ENCODE measurements around the gene HDLBP. TPM values are rescaled to one million over a fixed set of nuclear protein-coding genes. Genes with fewer than 3 reads are reported as not detected.
A peak's percentile ranks its signal among the peaks of the same experiment; 100 is the strongest.

Gene HDLBP
- polyA plus RNA-seq, 6 donors from 2014 or later = 10.0 to 54.7 (median 28.7) TPM

- Mint-ChIP-seq H3K27ac (no peak overlapping the region), H3K27me3 (no peaks in the 10 kb centered on the region), H3K36me3 (peaks cover 46 to 71% of the 10 kb centered on the region in 2 donors), H3K9me3 (no peaks in the 10 kb centered on the region), H3K4me1 (peaks cover 0 to 6% (median 0%) of the 10 kb centered on the region in 3 donors), H3K4me3 (no peak overlapping the region)
- DNase-seq = no peak
- ATAC-seq (ENCODE audit: low read depth in 2 of 2) = no peak
Measured at GRCh38 chr2:241240320-241241004, 75.0 kb downstream of the HDLBP start.

DNA sequence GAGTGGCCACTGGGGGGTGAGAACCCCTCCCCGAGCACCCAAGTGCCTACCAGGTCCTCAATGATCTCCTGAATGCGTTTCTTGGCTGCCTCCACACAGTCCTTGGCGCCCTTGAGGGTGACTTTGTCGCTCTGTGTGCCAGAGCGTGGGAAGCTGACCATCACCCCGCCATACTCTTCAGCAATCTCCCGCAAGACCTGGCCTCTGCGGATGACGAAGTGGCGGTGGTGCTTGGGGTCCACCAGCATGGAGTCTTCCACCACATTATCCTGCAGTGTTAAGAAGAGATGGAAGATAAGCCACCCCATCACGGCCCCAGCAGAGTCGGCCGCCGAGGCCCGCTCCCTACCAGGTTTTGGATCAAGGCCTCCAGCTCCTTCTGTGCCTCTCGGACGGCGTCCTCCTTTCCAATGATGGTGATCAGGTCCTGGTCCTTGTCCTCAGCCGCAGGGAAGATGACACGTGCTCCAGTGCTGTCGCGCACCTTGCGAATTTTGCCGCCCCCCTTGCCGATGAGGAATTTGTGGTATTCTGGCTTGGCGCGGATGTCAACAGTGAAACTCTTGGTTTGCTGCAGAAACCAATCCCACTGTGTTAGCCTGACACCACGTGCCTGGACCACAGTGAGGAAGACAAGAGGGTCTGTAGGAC is 75.8 kb downstream of the HDLBP start:
- H3K9me3 Mint-ChIP-seq = no peaks in the 10 kb centered on the region
- no peak overlapping the region for H3K4me3 Mint-ChIP-seq
- DNase-seq (no peak), ATAC-seq (ENCODE audit: low read depth in 2 of 2) (no peak)
- H3K36me3 Mint-ChIP-seq = peaks cover 51 to 78% of the 10 kb centered on the region in 2 donors
- H3K4me1 Mint-ChIP-seq = peaks cover 0 to 6% (median 0%) of the 10 kb centered on the region in 3 donors
- H3K27me3 Mint-ChIP-seq = no peaks in the 10 kb centered on the region
- H3K27ac Mint-ChIP-seq = no peak overlapping the region

DNA sequence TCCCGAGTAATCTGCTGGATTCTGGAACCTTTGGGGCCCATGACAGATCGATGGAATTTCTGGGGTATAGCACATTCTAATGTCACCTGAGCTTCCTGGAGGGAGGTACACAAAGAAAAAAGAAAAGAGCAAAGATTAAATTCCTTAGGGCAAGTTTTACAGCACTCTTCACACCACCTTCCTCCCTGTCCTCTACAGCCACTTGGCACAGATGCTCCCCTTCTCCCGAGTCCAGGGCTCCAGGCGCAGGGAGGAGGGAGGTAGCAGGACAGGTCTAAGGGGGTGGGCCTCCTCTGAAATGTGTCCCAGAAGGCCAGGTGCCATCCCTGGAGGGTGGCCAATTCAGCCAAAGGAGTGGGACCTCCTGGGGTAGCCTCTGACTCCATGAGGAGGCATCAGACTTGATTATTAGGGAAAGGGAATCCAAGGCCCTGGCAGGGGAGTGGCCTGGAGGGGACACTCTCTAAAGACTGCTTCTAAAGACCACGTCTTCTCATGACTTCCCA is 76.7 kb downstream of the HDLBP start:
- DNase-seq (no peak), ATAC-seq (ENCODE audit: low read depth in 2 of 2) (no peak)
- Mint-ChIP-seq H3K27ac (no peak overlapping the region), H3K4me3 (no peak overlapping the region), H3K36me3 (peaks cover 52 to 76% of the 10 kb centered on the region in 2 donors), H3K4me1 (no peaks in the 10 kb centered on the region), H3K9me3 (no peaks in the 10 kb centered on the region), H3K27me3 (no peaks in the 10 kb centered on the region)

DNA sequence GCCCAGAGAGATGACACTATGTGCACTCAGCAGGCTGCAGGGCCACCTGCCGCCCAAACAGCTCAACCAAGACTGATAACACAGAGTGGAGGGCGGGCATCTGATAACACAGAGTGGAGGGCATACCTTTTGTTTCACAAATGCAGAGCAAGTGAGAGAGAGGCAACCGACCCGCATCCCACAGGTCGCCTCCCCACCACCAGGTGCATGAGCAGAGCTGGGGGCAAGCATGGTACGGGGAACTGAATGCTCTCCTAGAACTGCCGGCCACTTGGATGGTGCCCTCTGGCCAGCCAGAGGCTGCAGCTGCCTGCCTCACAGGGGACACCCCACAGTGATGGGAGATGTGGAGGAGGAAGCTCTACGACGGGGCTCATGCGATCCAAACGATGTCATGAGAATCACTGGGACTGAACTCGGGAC is 77.5 kb downstream of the HDLBP start:
- Mint-ChIP-seq H3K9me3 (no peaks in the 10 kb centered on the region), H3K36me3 (peaks cover 51 to 79% of the 10 kb centered on the region in 2 donors), H3K27me3 (no peaks in the 10 kb centered on the region), H3K4me3 (no peak overlapping the region), H3K27ac (peak overlapping the region in 1 of 6 donors; percentile 32), H3K4me1 (peaks cover 0 to under 1% (median 0%) of the 10 kb centered on the region in 3 donors)
- DNase-seq (no peak), ATAC-seq (ENCODE audit: low read depth in 2 of 2) (no peak)

DNA sequence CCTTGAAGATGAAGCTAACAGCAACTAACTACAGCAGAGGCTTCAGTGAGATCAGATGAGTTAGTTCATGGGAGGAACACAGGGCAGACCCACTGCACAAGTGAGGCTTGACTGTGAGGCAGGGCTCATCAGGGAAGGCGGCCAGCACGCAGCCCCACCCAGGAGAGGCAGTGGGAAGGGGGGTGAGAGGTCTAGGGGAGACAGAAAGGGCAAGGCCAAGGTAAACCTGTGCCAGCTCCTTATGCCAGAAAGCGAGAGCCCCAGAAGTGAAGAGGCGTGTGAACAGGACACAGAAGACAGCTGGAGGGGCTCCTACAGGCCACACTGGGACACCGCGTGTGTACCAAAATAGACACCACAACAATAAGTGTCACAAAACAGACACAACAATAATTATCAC is 78.4 kb downstream of the HDLBP start:
- peaks cover 42 to 75% of the 10 kb centered on the region in 2 donors for H3K36me3 Mint-ChIP-seq

GRCh38 chr2:241235859-241236593 is 79.4 kb downstream of the HDLBP start:
- ATAC-seq (ENCODE audit: low read depth in 2 of 2) (no peak), DNase-seq (no peak)
- Mint-ChIP-seq H3K36me3 (peaks cover 45 to 78% of the 10 kb centered on the region in 2 donors), H3K4me1 (peaks cover 0 to 6% (median 4%) of the 10 kb centered on the region in 3 donors), H3K9me3 (no peaks in the 10 kb centered on the region), H3K4me3 (no peak overlapping the region), H3K27ac (peak overlapping the region in 1 of 6 donors; percentile 37), H3K27me3 (no peaks in the 10 kb centered on the region)

More for the DNA sequence above, 78.4 kb downstream of the HDLBP start:
- Mint-ChIP-seq H3K4me3 (no peak overlapping the region), H3K9me3 (no peaks in the 10 kb centered on the region), H3K4me1 (peaks cover 0 to 6% (median 0%) of the 10 kb centered on the region in 3 donors), H3K27me3 (no peaks in the 10 kb centered on the region), H3K27ac (peak overlapping the region in 1 of 6 donors; percentile 56)
- ATAC-seq (ENCODE audit: low read depth in 2 of 2) (no peak), DNase-seq (no peak)

DNA sequence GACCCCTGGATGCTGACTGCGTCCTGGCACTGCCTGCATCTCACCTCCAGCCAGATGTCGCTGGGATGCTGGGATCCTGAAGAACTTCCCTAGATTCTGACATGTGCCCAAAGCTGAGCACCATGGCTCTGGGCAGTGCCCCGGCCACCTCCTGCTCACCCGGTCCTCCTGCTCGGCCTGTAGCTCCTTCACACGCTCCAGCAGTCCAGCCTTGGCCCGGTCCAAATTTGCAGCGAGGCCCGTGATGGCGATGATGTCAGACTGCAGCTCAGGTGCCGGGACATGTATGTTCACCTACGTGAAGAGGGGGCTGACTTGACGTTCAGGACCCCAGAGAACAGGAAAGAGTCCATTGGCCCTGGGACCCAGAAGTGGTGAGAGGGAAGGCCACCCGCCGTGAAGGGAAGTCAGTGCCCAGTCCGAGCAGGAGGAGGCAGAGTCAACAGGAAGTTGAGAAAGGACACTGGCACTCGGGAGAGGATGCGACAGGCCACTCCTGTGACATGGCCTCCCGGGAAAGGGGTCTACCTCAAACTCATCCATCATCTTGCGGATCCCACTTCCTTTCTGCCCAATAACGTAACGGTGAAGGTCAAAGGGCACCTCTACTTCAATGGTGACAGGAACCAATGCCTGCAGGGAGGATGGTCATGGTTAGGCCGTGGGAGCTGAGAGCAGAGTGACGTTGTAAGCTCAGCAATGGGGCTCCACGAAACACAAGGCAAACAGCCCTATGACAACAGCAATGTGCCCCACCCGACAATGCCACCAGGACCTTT is 80.3 kb downstream of the HDLBP start:
- DNase-seq = no peak
- Mint-ChIP-seq H3K4me1 (peaks cover 0 to 6% (median 4%) of the 10 kb centered on the region in 3 donors), H3K27me3 (no peaks in the 10 kb centered on the region), H3K9me3 (no peaks in the 10 kb centered on the region), H3K27ac (no peak overlapping the region), H3K4me3 (peak overlapping the region in 1 of 8 donors; percentile 49), H3K36me3 (peaks cover 45 to 74% of the 10 kb centered on the region in 2 donors)
- no peak for ATAC-seq (ENCODE audit: low read depth in 2 of 2)

DNA sequence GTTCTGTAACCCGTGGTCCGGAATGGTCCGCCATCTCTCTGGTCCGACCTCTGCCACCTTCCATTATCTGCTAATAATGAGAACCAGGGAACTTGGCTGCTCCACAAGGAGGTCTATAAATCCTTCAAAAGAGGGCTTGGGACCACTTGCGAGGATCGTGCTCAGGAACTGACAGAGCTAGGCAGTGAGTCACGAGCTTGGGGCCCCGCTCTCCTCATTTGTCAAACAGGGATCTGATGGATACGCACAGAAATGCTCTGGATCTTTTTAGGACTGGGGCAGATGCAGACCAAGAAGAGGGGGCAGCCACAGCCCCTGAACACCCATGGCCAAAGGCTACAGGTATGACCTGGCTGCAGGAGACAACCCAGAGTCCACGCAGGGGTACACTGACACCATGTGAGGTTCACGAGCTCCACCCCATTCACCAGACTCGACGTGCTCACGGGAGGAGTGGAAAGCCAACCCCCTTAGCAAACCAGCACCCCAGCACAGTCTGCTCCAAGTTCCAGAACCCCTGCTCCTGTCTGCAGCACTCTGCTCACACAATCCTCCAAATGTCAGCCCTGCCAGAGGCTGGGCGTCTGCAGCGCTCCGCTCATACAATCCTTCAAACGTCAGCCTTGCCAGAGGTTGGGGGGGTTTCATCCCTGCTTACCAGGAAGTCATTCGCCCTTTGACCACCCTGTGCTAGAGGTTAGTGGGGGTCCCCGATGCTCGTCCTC is 81.2 kb downstream of the HDLBP start:
- Mint-ChIP-seq H3K27me3 (no peaks in the 10 kb centered on the region), H3K4me1 (peaks cover 0 to 6% (median 4%) of the 10 kb centered on the region in 3 donors), H3K36me3 (peaks cover 45 to 66% of the 10 kb centered on the region in 2 donors), H3K4me3 (no peak overlapping the region), H3K27ac (no peak overlapping the region), H3K9me3 (no peaks in the 10 kb centered on the region)
- ATAC-seq (ENCODE audit: low read depth in 2 of 2) (no peak), DNase-seq (no peak)

GRCh38 chr2:241232736-241233575 is 82.5 kb downstream of the HDLBP start:
- ATAC-seq (ENCODE audit: low read depth in 2 of 2) (no peak), DNase-seq (no peak)
- H3K36me3 Mint-ChIP-seq = peaks cover 35 to 55% of the 10 kb centered on the region in 2 donors
- H3K27ac Mint-ChIP-seq = peak overlapping the region in 2 of 6 donors; percentile 58 to 62
- H3K27me3 Mint-ChIP-seq = no peaks in the 10 kb centered on the region
- H3K4me1 Mint-ChIP-seq = peaks cover 0 to 6% (median 4%) of the 10 kb centered on the region in 3 donors
- peak overlapping the region in 1 of 8 donors; percentile 36 for H3K4me3 Mint-ChIP-seq
- no peaks in the 10 kb centered on the region for H3K9me3 Mint-ChIP-seq

- H3K36me3 Mint-ChIP-seq = peaks cover 36 to 44% of the 10 kb centered on the region in 2 donors
- H3K4me3 Mint-ChIP-seq = no peak overlapping the region
- ATAC-seq (ENCODE audit: low read depth in 2 of 2) = no peak
- H3K27ac Mint-ChIP-seq = no peak overlapping the region
- DNase-seq = no peak
- no peaks in the 10 kb centered on the region for H3K27me3 Mint-ChIP-seq
- H3K9me3 Mint-ChIP-seq = no peaks in the 10 kb centered on the region
- peaks cover 0 to 6% (median 4%) of the 10 kb centered on the region in 3 donors for H3K4me1 Mint-ChIP-seq
Measured at GRCh38 chr2:241230435-241230834, 85.0 kb downstream of the HDLBP start.

DNA sequence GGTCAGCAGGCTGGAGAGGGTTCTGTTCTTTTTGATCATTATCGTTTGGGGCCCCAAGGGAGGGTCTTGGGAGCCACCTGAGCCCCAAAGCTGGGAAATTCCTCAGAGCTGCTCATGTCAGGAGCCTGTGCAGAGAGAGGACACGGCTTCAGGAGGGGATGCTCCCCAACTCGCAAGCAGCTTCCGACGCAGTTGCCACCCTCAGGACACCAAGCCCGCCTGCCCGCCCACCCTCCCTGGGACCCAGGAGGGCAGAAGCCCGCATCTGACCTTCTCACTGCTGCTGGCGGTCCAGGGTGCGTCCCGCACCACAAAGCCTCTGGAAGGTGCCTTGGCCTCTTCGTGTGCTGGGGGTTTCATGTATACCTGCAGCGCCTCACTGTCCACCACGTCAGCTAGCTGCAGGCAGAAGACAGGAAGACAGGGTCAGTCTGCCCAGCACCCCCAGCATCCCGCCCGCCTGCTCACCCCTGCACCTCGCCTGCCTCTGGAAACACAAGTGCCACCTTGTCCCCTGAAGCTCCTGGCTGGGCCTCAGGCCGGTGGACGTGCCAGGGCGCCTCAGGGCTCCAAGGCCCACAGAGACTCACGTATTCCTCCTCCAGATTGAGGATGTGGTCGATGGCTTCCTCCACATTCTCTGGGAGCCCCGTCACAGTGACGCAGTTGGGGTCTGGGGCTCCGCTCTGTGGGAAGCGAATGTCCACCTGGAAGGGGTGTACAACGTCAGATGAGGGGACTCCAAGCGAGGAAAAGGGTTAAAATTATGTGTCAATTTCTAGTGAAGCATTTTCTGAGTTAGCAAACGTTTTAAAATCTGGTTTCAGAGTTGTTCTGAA is 85.7 kb downstream of the HDLBP start:
- Mint-ChIP-seq H3K27ac (no peak overlapping the region), H3K4me1 (peaks cover 0 to 6% (median 4%) of the 10 kb centered on the region in 3 donors), H3K9me3 (no peaks in the 10 kb centered on the region), H3K36me3 (peaks cover 31 to 38% of the 10 kb centered on the region in 2 donors), H3K27me3 (peaks cover 0 to 1% (median 0%) of the 10 kb centered on the region in 3 donors), H3K4me3 (no peak overlapping the region)
- ATAC-seq (ENCODE audit: low read depth in 2 of 2) = no peak
- DNase-seq = no peak

Measured in naive B cell (primary cell).